HG02981 (cell line): ENCODE data around the gene COL19A1.
"Not testable (repeated sequence)": the region's sequence is repeated elsewhere in the genome, so short reads cannot be mapped to it uniquely, and the experiment has no call there.

Source experiments
- ATAC-seq: cut with Tn5 transposase; IDR thresholded peaks from one replicate; pipeline ENCODE4 v1.9.1; 2021; ENCODE audit warnings: mild to moderate bottlenecking, moderate library complexity; ENCODE audit not compliant: unreplicated experiment

COL19A1 gene

DNA sequence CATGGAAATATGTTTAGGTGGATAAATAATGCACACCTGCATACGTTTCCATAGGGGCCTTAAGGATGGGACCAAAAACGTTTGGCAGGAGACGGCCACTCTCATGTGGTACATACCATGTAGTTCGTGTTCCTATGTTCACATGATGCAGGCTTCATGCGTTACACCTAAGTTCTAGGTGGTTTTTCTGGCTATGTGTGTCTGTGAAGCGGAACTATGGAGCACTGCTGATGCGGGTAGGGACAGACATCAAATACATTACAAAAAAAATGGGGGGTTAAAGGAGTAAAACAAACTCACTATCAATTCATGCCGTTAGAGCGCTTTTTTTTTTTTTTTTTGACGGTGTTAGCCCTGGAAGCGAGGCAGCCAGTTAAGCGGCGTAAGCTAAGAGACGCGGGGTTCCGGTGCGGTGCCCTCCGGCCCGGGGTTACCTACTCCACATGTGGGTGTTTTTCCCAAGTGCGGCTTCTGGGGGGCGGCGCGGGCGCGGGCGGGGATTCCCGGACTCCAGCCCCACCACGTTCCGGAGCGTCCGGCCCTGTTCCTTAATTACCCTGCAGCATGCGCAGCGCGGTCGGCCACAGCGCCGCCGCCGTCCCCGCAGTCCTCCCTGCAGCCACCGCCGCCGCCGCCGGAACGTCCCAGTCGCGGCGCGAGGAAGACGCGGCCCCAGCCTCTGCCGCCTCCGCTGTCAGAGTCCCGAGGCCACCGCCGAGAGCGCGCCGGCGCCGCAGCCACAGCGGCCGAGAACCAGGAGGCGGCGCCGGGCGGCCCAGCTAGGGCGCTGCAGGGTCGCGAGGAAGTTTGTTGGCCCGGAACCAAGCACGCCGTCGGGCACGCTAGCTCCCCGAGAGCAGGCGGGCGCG, 648 bp downstream of the COL19A1 start:
- ATAC-seq: peak; percentile 46

DNA sequence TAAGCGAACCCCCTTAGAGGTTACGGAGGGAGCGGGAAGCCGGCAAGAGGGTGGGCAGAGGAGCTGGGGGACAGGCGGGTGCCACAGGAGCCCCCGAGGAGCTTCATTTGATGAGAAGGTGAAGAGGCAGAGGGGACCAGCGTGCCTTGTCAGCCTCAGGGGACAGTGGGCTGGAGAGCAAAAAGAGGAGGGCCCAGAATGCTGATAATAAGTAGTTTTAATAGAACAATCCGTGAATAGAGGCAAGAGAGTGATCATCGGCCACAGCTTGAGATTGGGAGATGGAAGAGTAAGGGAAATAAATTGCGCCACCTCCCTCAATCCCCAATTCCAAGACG, 1.3 kb downstream of the COL19A1 start:
- no peak for ATAC-seq

DNA sequence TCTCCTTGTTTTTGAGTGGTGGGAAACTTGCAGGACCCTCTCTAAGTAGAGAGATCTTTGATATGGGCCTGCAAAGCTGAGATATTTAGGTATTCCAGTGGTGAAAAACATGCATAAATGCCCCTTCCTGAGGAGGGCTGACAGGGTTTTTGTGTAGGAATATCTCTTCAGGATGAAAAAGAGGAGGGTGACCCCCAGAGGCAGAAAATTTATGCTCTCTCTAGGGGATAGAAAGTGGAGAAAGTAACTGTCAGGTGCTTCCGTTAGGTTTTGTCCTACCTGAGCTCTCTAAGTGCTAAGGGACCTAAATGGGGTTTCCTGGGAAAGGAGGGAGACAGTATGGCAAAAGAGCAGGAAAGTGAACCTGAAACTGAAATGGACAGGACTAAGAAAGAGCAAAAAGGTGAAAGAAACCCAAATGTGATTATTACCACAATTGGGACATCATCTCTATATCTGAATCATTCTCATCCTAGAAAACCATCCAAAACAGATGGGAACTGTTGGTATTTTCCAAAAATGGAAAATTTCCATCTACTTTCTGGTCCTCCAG, 2.0 kb downstream of the COL19A1 start:
- ATAC-seq: no peak

DNA sequence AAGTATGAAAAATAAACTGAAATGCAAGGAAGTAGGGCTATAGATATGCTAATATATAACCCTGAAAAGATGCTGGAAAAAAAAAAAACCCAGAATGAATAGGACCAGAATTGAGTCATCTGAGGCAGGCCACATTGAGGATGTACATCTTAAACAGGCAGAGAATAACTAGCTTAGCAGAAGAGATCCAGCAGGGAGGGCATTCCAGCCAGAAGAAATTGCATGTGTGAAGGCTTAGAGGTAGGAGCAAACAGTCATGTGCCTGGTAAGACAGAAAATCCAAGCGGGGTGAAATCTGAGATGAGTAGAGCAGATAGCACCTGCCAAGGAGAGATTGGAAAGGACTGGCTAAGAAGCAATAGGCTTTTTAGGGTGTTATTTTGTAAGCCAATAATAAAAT, 2.6 kb downstream of the COL19A1 start:
- no peak for ATAC-seq

DNA sequence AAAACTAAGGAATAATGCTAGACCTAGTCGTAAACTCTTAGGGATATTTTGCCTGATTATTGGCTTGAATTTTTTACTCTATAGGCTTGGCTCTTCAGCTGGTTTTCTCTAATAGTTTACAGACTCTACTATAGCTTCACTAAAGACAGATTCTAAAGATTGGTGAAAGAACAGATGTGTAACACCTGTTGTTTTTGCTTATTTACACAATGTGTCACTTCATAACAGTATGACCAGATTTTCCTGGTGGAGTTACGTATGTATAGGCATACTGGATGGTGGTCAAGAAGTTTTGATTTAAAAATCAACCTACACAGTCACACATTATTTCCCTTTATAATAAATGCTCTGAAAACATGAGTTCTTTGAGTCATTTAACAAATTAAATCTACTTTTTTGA, 4.8 kb downstream of the COL19A1 start:
- ATAC-seq: no peak

DNA sequence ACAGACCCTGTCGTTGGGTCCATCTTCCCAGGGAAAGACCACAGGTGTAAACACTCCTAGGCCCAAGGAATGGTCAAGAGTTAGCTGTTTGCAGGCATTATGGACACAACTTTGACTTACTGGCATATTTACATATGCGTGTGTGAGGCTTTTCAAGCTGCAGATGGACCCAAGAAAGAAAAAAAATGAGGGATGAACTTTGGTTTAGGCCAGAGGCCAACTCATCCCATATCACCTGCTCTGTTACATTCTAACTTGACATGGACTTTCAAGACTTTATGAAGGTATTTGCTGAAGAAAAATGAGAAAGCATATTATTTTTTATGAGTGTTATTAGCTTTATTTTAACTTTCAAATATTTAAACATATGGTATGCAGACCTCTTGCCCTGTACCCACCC, 6.9 kb downstream of the COL19A1 start:
- no peak for ATAC-seq

DNA sequence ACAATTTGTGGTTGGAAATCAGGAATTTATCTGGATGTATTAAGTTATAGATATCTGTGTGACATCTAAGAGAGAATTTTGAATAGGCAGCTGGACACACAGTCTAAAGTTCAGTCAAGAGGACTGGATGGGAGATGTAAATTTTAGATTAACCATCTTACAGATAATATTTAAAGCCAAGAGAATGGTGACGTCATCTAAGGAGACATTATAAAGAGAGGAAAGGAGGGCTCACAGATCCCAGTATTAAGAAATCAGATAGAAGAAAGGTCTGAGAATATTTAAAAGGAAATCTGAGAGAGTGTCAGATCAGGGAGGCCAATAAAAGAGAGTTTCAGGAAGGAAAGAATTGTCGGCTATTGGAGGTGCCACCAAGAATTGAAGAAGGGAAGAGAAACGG, 9.4 kb downstream of the COL19A1 start:
- ATAC-seq: no peak

DNA sequence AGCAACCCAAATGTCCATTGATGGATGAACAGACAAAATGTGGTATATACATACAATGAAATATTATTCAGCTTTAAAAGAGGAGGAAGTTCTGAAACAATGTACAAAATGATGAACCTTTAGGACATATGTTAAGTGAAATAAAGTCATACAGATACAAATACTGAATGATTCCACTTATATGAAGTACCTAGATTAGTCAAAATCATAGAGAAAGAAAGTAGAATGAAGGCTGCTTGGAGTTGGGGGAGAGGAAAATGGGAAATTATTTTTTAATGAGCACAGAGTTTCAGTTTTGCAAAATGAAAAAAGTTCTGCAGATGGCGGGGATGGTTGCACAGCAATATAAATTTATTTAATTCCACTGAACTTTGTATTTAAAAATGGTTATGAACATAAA, 12.4 kb downstream of the COL19A1 start:
- no peak for ATAC-seq

DNA sequence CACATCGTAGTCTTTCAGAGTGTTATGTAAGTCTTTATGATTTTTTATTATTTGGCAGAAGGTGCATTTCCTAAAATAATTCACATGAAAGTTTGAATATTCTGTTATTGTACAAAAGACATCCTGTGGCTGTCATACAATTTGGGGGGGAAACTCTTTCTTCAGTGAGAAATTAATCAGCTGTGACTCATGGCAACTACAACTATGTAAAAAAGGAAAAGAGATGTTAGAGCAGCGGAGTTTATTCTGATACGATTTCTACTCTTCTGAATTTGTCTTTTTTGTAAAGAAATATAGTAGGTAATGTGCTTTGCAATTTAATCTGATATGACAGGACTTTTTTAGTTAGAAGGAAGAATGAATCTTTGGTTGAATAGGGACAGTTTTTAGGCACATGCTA, 14.2 kb downstream of the COL19A1 start:
- no peak for ATAC-seq

DNA sequence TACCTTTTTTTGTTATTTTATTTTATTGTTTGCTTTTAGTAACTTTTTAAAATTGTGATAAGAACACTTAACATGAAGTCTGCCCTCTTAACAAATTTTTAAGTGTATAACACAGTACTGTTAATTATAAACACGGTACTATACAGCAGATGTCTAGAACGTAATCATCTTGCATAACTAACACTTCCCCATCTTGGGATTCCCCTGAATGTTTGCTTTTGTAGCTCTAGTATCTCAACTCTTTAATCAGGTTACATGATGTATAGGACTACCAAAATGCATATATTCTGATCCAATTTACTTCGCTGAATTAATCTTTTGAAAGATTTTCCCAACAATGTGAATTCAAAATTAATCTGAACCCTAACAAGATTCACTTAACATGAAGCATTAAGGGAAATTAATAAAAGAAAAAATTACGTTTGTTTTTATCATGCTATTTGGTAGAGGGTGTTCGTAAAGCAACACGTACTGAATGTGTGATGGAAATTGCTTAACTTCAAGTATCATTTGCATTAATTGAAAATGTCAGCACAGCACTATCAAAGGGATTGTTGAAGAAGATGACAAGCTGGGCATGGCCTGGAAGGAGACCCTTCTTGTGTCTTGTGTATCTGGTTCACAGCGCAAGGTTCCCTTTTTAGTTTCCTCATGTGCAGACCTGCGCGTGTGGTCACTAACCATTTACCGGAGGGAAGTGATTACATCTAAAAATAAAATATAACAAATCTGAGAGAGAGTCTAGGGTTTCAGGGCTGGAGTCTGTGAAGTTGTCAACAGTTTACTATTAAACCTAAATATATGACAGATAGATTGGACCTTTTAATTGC, 15.2 kb downstream of the COL19A1 start:
- peak; percentile 88 for ATAC-seq

DNA sequence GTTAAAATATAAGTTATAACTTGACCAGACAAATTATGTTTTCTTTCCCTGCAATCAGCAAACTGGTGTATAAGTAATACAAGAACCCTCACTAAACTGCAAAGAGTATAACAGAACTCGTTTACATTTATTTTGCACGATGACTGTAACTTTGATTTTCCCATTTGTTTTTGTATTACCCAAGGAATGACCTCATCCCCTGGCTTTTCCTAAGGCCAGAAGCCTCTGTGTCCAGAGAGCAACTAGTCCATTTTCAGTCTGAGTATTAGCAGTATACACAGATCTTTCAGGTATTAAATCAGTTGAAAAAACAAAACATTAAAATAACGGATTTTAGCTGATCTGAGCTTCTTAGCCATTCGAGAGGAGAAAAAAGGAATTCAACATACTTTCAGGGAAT, 17.2 kb downstream of the COL19A1 start:
- ATAC-seq: no peak

DNA sequence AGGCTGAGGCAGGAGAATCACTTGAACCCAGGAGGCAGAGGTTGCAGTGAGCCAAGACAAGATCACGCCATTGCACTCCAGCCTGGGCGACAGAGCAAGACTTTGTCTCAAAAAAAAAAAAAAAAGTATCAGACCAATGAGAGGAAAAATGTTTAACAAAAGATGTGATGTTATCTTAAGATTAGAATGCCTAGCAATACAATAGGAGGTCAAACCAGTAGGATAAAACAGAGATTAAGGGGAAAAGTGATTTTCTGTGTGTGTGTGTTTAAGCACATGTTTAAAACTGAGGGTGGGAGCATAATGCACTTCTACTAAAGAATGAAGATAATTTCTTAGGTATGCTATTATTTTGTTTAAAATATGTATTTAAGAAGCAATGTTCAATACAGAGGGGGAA, 17.9 kb downstream of the COL19A1 start:
- no peak for ATAC-seq

DNA sequence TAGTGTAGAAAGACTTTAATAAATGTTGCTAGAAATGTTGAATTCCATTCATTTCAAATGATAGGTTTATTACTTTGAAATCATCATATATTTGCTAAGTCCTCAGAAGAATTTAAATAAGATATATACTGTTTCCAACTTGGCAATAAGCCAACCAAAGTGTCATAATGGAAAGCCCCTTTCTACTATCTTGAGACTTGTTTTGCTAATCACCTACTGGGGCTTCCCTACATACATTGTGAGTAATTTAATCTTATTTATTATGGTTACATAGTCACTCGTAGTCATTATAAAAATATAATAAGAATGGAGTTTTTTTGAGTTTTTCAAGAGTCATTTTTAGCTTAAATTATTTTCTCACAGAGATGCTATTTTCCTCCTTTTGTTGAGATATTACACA, 20.7 kb downstream of the COL19A1 start:
- ATAC-seq: peak; percentile 59

DNA sequence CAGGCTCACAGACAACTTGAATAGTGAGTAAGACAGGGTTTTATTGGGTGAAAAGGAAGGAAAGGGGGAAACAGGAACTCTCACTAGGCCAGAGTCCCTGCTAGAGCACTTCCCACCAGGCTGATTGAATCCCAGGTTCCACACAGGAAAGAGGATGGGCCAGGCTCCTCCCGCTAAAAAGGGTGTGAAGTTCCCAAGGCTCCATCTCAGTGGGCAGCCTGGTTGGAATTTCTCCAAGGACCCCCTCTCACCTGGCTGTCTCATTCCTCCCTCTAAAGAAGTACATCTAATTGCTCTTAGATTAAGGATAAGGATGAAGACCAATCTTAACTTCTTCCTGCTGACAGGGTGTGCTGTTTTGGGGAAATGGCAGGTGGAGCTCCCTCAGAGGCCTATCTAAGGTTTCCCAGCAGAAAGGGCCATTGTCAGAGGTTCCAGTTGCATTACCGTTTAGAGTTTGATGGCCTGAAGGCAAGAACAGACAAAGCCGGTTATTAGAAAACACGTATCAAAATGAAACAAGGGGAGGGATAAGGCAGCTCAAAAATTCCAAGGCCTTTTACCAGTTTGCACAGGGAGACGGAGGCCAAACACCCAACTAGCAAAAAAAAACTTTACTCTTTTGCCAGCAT, 21.5 kb downstream of the COL19A1 start:
- no peak for ATAC-seq

DNA sequence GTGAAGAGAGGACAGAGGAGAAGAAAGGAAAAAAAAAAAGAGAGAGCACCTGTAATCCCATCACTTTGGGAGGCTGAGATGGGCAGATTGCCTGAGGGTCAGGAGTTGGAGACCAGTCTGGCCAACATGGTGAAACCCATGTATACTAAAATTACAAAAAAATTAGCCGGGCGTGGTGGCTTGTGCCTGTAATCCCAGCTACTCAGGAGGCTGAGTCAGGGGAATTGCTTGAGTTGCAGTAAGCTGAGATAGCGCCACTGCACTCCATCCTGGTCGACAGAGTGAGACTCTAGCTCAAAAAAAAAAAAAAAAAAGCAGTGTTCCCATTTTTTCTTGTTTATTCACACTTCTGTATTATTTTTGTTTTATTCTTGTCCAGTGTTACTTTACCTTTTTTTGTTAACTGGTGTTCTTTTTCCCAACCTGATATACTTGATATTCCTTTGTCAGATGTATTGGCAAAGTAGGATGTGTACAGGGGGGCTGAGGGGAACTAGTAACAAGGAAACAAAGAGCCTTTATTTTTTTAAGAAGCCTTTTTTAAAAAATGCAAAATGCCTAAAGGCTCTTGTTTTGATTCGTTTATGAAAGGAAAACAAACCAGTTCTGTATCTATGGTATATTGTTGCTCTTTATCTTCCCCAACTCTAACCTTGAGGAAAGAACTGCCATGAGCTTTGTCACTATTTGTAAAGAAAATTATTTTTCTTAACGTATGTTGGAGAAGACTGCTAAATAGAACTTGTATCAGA, 22.3 kb downstream of the COL19A1 start:
- ATAC-seq: no peak

DNA sequence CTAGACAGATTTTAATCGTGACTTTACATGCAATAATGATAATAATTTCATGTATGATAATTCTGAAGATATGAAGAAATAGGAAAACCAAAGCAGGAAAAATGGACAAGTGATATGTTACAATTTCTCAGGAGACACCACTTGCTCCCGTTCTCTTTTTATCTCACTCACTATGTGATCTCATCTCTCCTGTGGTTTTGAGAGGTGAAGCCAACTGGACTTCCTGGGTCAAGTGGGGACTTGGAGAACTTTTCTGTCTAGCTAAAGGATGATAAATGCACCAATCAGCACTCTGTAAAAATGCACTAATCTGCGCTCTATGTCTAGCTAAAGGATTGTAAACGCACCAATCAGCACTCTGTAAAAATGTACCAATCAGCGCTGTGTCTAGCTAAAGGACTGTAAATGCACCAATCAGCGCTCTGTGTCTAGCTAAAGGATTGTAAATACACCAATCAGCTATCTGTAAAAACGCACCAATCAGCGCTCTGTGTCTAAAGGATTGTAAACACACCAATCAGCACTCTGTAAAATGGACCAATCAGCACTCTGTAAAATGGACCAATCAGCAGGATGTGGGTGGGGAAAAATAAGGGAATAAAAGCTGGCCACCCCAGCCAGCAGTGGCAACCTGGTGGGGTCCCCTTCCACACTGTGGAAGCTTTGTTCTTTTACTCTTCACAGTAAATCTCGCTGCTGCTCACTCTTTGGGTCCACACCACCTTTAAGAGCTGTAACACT, 23.0 kb downstream of the COL19A1 start:
- not testable (repeated sequence) for ATAC-seq

DNA sequence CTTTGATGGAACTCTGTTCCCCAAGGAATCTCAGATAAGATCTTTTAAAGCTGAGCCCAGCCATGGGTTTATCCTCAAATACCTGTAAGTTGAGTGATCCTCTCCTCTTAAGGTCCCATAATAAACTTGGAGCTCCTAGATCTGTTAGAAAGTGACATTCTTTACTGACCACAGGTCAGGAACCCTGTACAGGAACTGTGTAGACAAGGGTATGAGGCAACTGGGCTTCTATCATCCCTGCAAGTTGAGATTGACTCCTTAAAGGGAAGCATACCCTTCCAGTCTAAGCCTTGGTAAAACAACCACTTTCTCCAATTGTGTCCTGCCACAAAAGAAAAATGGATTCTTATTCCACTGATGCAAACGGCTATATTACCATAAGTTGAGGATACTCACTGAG, 26.2 kb downstream of the COL19A1 start:
- ATAC-seq: not testable (repeated sequence)

DNA sequence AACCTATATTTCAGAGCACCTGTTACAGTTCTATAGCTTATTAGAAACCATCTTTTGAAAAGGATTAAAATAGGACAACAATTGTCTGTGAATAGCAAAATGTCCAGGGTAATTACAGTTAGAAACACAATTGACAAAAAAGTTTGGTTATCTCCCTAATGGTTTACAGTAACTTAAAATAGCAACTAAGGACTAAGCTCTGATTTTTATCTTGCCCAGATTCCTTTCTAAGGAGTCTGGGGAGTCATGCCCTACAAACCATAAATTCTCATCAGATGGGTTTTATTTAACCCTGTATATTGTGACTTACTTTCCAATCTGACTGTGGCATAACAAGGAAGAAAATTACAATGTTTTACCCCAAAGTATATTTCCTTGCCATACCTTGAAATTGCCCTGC, 26.9 kb downstream of the COL19A1 start:
- ATAC-seq: not testable (repeated sequence)

DNA sequence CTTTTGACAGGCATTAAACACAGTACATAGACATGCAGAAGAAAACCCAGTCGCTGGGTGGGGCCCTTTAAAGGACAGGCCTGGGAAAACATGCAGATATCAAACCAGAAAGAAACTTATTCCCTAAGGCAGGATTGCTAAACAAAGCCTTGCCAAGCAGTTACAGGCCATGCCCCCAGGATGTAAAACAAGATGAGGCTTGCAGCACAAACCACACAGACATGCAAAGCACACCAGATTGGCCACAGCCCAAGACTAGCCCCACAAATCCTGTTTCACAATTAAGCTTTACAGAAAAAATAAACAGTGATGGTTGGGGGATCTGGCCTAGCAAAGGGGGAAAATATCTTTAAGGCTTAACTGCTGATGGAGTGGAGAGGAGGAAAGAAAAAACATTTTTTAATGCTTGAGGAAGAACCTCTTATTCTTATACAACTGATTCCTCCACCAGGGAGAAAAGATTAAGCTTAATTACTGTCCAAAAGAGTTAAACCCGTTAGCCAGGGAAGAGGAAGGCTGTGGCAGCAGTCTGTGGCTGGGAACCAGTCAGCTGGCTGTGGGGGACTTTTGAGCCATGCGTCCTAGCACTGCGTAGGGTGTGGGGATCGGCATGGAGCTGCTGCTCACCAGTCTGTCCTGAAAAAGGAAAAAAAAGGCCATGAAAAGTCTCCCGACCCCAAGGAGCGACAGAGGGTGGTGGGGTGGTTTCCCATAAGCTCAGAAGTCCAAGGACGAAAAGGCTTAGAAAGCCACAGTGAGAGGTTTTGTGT, 28.4 kb downstream of the COL19A1 start:
- peak; percentile 72 for ATAC-seq
